CD8-positive, alpha-beta memory T cell (primary cell): Measurements from ENCODE around the gene PIGN. TPM values are rescaled to one million over a fixed set of nuclear protein-coding genes. Genes with fewer than 3 reads are reported as not detected.

Experiments
- CTCF ChIA-PET: fragments of 350-600 bp; sonication (Branson Sonifier 250); formaldehyde crosslinking; loops from one replicate; lab custom pipeline; 2021; ENCODE audit warnings: antibody characterized with exemption; lab: Charles Lee
- POLR2A ChIA-PET: fragments of 350-600 bp; sonication (Branson Sonifier 250); formaldehyde crosslinking; loops from one replicate; lab custom pipeline; 2021; ENCODE audit warnings: antibody characterized with exemption; lab: Charles Lee
- DNase-seq, 5 donors: peaks; one replicate each; pipeline versions ENCODE4 v3.0.0 to v3.0.0-alpha.2; 2020 to 2022; ENCODE audit warnings: mixed read lengths in 1 of 5
- H3K27ac ChIP-seq: one replicate; pipeline ENCODE4 v1.7.0; 2013; ENCODE audit warnings: low read depth, mild to moderate bottlenecking, low read length, moderate library complexity
- H3K27me3 ChIP-seq: 2 replicates; pipeline ENCODE4 v1.7.0; 2013; ENCODE audit warnings: low read length, mild to moderate bottlenecking; ENCODE audit not compliant: insufficient read depth, poor library complexity, severe bottlenecking
- H3K36me3 ChIP-seq: 2 replicates; pipeline ENCODE4 v1.7.0; 2013; ENCODE audit warnings: mild to moderate bottlenecking, low read length, moderate library complexity; ENCODE audit not compliant: insufficient read depth
- H3K4me1 ChIP-seq: 2 replicates; pipeline ENCODE4 v1.7.0; 2013; ENCODE audit warnings: mild to moderate bottlenecking, low read length, moderate library complexity; ENCODE audit not compliant: insufficient read depth
- H3K4me3 ChIP-seq: 2 replicates; pipeline ENCODE4 v1.7.0; 2013; ENCODE audit warnings: mild to moderate bottlenecking, low read length
- H3K9me3 ChIP-seq: 2 replicates; pipeline ENCODE4 v1.7.0; 2013; ENCODE audit warnings: mild to moderate bottlenecking, low read length
- H3K27ac Mint-ChIP-seq, 8 donors: one replicate each; pipeline ENCODE4 v1.8.0; 2020 to 2021; ENCODE audit warnings: mixed read lengths in 8 of 8, mild to moderate bottlenecking in 6 of 8, inconsistent platforms in 3 of 8, moderate library complexity in 3 of 8
- H3K27me3 Mint-ChIP-seq, 2 donors: one replicate each; pipeline ENCODE4 v1.8.0; 2020 to 2021; ENCODE audit warnings: mixed read lengths in 2 of 2, mild to moderate bottlenecking in 1 of 2, moderate library complexity in 1 of 2
- H3K36me3 Mint-ChIP-seq, 3 donors: one replicate each; pipeline ENCODE4 v1.8.0; 2020 to 2021; ENCODE audit warnings: mixed read lengths in 3 of 3, inconsistent platforms in 1 of 3, mild to moderate bottlenecking in 1 of 3
- H3K4me1 Mint-ChIP-seq, 3 donors: one replicate each; pipeline ENCODE4 v1.8.0; 2020 to 2021; ENCODE audit warnings: mixed read lengths in 3 of 3, inconsistent platforms in 1 of 3, mild to moderate bottlenecking in 1 of 3
- H3K4me3 Mint-ChIP-seq, 7 donors: one replicate each; pipeline ENCODE4 v1.8.0; 2020 to 2021; ENCODE audit warnings: mixed read lengths in 7 of 7, mild to moderate bottlenecking in 6 of 7, moderate library complexity in 4 of 7, inconsistent platforms in 2 of 7
- H3K9me3 Mint-ChIP-seq, 5 donors: one replicate each; pipeline ENCODE4 v1.8.0; 2020 to 2022; ENCODE audit warnings: mixed read lengths in 5 of 5, mild to moderate bottlenecking in 3 of 5, moderate library complexity in 2 of 5, inconsistent platforms in 1 of 5
- polyA plus RNA-seq: library from polyadenylated mRNA; unstranded; fragments of 300-500 nt; fragmentation: Illumina TruSeq; gene quantifications from one replicate; pipeline ENCODE4 v1.2.3, GENCODE V29; 2021
- total RNA-seq, 2 experiments: library from RNA; stranded (reverse); gene quantifications; one replicate each; pipeline ENCODE4 v1.2.3, GENCODE V29; 2021

Gene PIGN
- total and polyA plus RNA-seq, 3 experiments from 2014 or later = 11.4 to 24.2 (median 23.2) TPM

- CTCF ChIA-PET = no interaction called here
- no peak overlapping the region for H3K4me3 Mint-ChIP-seq
These were observed 175.4 kb downstream of the PIGN start for GRCh38 chr18:62011416-62011815.

GRCh38 chr18:62009521-62009920, 177.3 kb downstream of the PIGN start:
- Mint-ChIP-seq H3K4me3 (no peak overlapping the region), H3K27ac (no peak overlapping the region), H3K9me3 (peaks cover 0 to 8% (median 3%) of the 10 kb centered on the region in 5 donors), H3K27me3 (peaks cover 8 to 19% of the 10 kb centered on the region in 2 donors), H3K36me3 (no peaks in the 10 kb centered on the region), H3K4me1 (no peaks in the 10 kb centered on the region)
- CTCF ChIA-PET = no interaction called here
- Histone ChIP-seq H3K27me3 (no peaks in the 10 kb centered on the region), H3K9me3 (no peaks in the 10 kb centered on the region), H3K4me3 (no peak overlapping the region), H3K36me3 (no peaks in the 10 kb centered on the region), H3K4me1 (no peaks in the 10 kb centered on the region), H3K27ac (no peak overlapping the region)
- no peak for DNase-seq
- POLR2A ChIA-PET = no interaction called here

More at GRCh38 chr18:62011416-62011815, 175.4 kb downstream of the PIGN start:
- H3K9me3 Mint-ChIP-seq = peaks cover 0 to 3% (median 2%) of the 10 kb centered on the region in 5 donors
- no peaks in the 10 kb centered on the region for H3K4me1 ChIP-seq
- H3K27ac Mint-ChIP-seq = no peak overlapping the region
- no peaks in the 10 kb centered on the region for H3K4me1 Mint-ChIP-seq
- DNase-seq = no peak
- POLR2A ChIA-PET = no interaction called here
- no peaks in the 10 kb centered on the region for H3K9me3 ChIP-seq
- peaks cover 8 to 16% of the 10 kb centered on the region in 2 donors for H3K27me3 Mint-ChIP-seq
- H3K36me3 Mint-ChIP-seq = no peaks in the 10 kb centered on the region
- H3K27me3 ChIP-seq = no peaks in the 10 kb centered on the region
- no peaks in the 10 kb centered on the region for H3K36me3 ChIP-seq
- H3K4me3 ChIP-seq = no peak overlapping the region
- H3K27ac ChIP-seq = no peak overlapping the region

GRCh38 chr18:62001396-62001795, 185.5 kb downstream of the PIGN start:
- Histone ChIP-seq H3K4me1 (no peaks in the 10 kb centered on the region), H3K36me3 (no peaks in the 10 kb centered on the region), H3K27me3 (no peaks in the 10 kb centered on the region), H3K4me3 (no peak overlapping the region), H3K9me3 (no peaks in the 10 kb centered on the region), H3K27ac (no peak overlapping the region)
- Mint-ChIP-seq H3K9me3 (peaks cover 4 to 22% (median 10%) of the 10 kb centered on the region in 5 donors), H3K27me3 (peaks cover 2 to 5% of the 10 kb centered on the region in 2 donors), H3K4me3 (no peak overlapping the region), H3K36me3 (peaks cover 0 to 7% (median 1%) of the 10 kb centered on the region in 3 donors), H3K27ac (no peak overlapping the region), H3K4me1 (no peaks in the 10 kb centered on the region)
- POLR2A ChIA-PET = no interaction called here
- DNase-seq = no peak
- CTCF ChIA-PET = no interaction called here

GRCh38 chr18:61998957-61999356, 187.9 kb downstream of the PIGN start:
- ChIA-PET CTCF (no interaction called here), POLR2A (no interaction called here)
- Histone ChIP-seq H3K9me3 (no peaks in the 10 kb centered on the region), H3K4me1 (no peaks in the 10 kb centered on the region), H3K4me3 (no peak overlapping the region), H3K27ac (no peak overlapping the region), H3K36me3 (no peaks in the 10 kb centered on the region), H3K27me3 (no peaks in the 10 kb centered on the region)
- Mint-ChIP-seq H3K4me1 (no peaks in the 10 kb centered on the region), H3K27ac (peak overlapping the region in 1 of 8 donors; percentile 20), H3K4me3 (no peak overlapping the region), H3K36me3 (peaks cover 0 to 7% (median 1%) of the 10 kb centered on the region in 3 donors), H3K9me3 (peaks cover 0 to 14% (median 10%) of the 10 kb centered on the region in 5 donors), H3K27me3 (peaks cover 0 to 7% of the 10 kb centered on the region in 2 donors)
- DNase-seq = no peak

- Mint-ChIP-seq H3K27me3 (peaks cover 0 to 7% of the 10 kb centered on the region in 2 donors), H3K27ac (no peak overlapping the region), H3K4me1 (no peaks in the 10 kb centered on the region), H3K36me3 (peaks cover 0 to 7% (median 1%) of the 10 kb centered on the region in 3 donors), H3K9me3 (peaks cover 0 to 14% (median 10%) of the 10 kb centered on the region in 5 donors), H3K4me3 (no peak overlapping the region)
- no peaks in the 10 kb centered on the region for H3K4me1 ChIP-seq
- CTCF ChIA-PET = no interaction called here
- no peak overlapping the region for H3K27ac ChIP-seq
- no peaks in the 10 kb centered on the region for H3K27me3 ChIP-seq
- no peak for DNase-seq
- POLR2A ChIA-PET = no interaction called here
- no peaks in the 10 kb centered on the region for H3K9me3 ChIP-seq
- no peak overlapping the region for H3K4me3 ChIP-seq
- H3K36me3 ChIP-seq = no peaks in the 10 kb centered on the region
These were observed 188.5 kb downstream of the PIGN start for GRCh38 chr18:61998335-61998734.

GRCh38 chr18:61995618-61996017, 191.2 kb downstream of the PIGN start:
- Histone ChIP-seq H3K27me3 (no peaks in the 10 kb centered on the region), H3K27ac (no peak overlapping the region), H3K4me3 (no peak overlapping the region), H3K4me1 (no peaks in the 10 kb centered on the region), H3K36me3 (no peaks in the 10 kb centered on the region), H3K9me3 (no peaks in the 10 kb centered on the region)
- no peaks in the 10 kb centered on the region for H3K36me3 Mint-ChIP-seq
- H3K4me1 Mint-ChIP-seq = peaks cover 0 to 3% (median 0%) of the 10 kb centered on the region in 3 donors
- H3K4me3 Mint-ChIP-seq = no peak overlapping the region
- ChIA-PET POLR2A (no interaction called here), CTCF (no interaction called here)
- H3K27me3 Mint-ChIP-seq = peaks cover 0 to 4% of the 10 kb centered on the region in 2 donors
- peaks cover 0 to 8% (median 5%) of the 10 kb centered on the region in 5 donors for H3K9me3 Mint-ChIP-seq
- no peak overlapping the region for H3K27ac Mint-ChIP-seq
- no peak for DNase-seq

GRCh38 chr18:61993831-61994230, 193.0 kb downstream of the PIGN start:
- POLR2A ChIA-PET = no interaction called here
- CTCF ChIA-PET = no interaction called here
- H3K27me3 Mint-ChIP-seq = peaks cover 0 to 4% of the 10 kb centered on the region in 2 donors
- Histone ChIP-seq H3K9me3 (no peaks in the 10 kb centered on the region), H3K27me3 (no peaks in the 10 kb centered on the region), H3K36me3 (no peaks in the 10 kb centered on the region), H3K4me3 (no peak overlapping the region), H3K4me1 (no peaks in the 10 kb centered on the region), H3K27ac (no peak overlapping the region)
- no peak overlapping the region for H3K27ac Mint-ChIP-seq
- H3K36me3 Mint-ChIP-seq = no peaks in the 10 kb centered on the region
- H3K4me3 Mint-ChIP-seq = no peak overlapping the region
- DNase-seq = no peak
- peaks cover 0 to 3% (median 0%) of the 10 kb centered on the region in 3 donors for H3K4me1 Mint-ChIP-seq
- no peaks in the 10 kb centered on the region for H3K9me3 Mint-ChIP-seq

GRCh38 chr18:61992923-61993322, 193.9 kb downstream of the PIGN start:
- Histone ChIP-seq H3K4me1 (no peaks in the 10 kb centered on the region), H3K27ac (no peak overlapping the region), H3K27me3 (no peaks in the 10 kb centered on the region), H3K4me3 (no peak overlapping the region), H3K36me3 (no peaks in the 10 kb centered on the region), H3K9me3 (no peaks in the 10 kb centered on the region)
- Mint-ChIP-seq H3K4me3 (no peak overlapping the region), H3K36me3 (no peaks in the 10 kb centered on the region), H3K4me1 (peaks cover 0 to 3% (median 0%) of the 10 kb centered on the region in 3 donors), H3K9me3 (no peaks in the 10 kb centered on the region), H3K27me3 (peaks cover 2 to 7% of the 10 kb centered on the region in 2 donors), H3K27ac (no peak overlapping the region)
- DNase-seq = no peak
- ChIA-PET CTCF (no interaction called here), POLR2A (no interaction called here)
